H4 (cell line): ENCODE data around the gene PLCH1. TPM values are rescaled to one million over a fixed set of nuclear protein-coding genes. Genes with fewer than 3 reads are reported as not detected.

ENCODE experiments used
- DNase-seq: peaks from one replicate; pipeline ENCODE4 v3.0.0-alpha.2; 2015; ENCODE audit warnings: low spot score
- total RNA-seq: library from RNA; depleted of rRNA; stranded (reverse); fragments of >200 nt; shearing (Covaris generic); gene quantifications from 2 replicates; pipeline ENCODE4 v1.2.3, GENCODE V29; 2014

Gene PLCH1
- total RNA-seq, 1 experiment from 2014 or later, result 1.1 TPM

DNA sequence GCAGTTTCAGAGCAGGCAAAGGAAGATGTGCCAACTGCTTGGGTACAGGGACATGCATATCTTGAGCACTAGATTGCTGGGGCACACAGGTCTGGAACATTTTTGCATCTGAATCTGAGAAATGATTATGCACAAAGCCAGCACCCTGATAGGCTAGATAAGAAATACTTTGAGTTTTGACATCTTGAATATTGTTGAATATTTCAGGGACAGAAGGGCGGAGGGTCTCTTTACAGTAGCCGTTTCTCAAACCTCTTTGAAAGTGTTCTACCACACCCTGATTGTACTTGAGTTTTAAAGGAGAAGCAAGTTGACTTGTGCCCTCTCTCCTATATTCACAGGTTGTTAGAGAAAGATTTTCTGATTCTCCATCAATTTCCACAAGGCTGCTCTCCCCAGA lies 263.3 kb downstream of the PLCH1 start:
- DNase-seq, result no peak

- no peak for DNase-seq
These were observed 263.8 kb downstream of the PLCH1 start for GRCh38 chr3:155481089-155481488.

DNA sequence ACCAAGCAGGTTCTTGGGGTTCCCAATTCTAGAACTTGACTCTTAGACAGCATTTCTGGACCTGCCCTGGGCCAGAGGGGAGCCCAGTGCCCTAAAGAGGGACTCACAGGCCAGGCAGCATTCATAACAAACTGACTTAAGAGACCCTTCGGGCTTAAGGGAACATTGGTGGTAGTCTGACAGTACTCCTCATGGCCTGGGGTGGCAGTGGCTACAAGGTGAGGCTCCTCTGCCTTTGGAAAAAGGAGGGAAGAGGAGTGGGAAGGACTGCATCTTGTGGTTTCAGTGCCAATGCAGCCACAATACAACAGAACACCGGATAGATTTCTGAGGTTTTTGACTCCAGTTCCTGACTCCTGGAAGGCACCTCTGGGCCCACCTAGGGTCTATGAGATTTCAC lies 279.2 kb downstream of the PLCH1 start:
- DNase-seq, result no peak

DNA sequence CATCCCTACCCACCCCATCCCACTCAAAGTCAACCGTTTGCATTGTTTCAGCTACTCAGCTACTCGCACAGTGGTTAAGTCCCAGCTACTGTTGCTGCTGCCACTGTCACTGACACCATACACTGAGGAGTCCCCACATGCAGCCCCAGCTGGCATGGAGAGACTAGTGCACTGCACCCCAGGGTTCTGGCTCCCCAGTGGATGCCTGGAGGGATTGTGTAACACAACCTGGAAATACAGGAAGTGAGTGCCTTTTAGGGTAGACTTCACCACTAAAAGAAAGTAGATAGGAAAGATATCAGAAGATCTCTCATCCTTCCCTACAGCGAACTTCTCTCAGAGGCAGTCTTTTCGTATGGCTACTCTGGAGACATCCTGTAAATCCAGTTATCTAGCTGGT lies 282.2 kb downstream of the PLCH1 start:
- no peak for DNase-seq

DNA sequence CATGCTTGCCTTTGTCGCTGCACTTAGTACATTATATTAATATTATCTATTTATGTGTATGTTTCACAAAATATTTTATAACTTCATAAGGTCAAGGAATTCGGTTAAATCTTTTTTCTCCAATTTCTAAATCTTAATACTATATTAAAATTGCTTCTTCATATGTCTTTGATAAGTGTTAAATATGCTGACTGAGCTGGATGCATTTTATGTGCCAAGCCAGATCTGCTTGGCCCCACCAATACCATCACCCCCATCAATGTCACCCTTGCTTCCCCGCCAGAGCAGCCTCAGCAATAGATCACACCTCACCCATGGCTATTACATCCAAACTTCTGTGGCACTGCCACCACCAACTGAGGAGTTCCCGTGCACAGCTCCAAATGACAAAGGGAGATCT lies 287.3 kb downstream of the PLCH1 start:
- no peak for DNase-seq

DNA sequence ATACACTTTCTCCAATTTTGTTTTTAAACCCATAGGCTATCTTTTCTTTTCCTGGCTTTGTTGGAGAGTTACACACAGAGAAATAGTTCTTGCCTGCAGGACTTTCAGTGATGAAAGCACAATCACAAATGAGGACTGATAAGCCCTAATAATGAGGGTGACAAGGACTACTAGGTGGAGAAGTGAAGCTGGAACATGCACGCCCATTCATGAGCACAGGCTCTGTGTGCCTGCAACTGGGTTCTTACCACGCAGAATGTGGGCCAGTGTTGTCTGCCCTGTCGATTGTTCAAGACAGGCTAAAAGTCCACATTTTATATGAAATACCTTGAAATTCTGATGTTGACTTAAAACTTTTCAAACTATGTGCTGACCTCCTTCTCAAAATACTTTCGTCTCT lies 289.1 kb downstream of the PLCH1 start:
- no peak for DNase-seq

GRCh38 chr3:155453512-155453911 lies 291.4 kb downstream of the PLCH1 start:
- no peak for DNase-seq

GRCh38 chr3:155449613-155450267 lies 295.1 kb downstream of the PLCH1 start:
- no peak for DNase-seq

- DNase-seq, result no peak
These were observed 296.3 kb downstream of the PLCH1 start for GRCh38 chr3:155448531-155448930.

GRCh38 chr3:155446366-155446765 lies 298.5 kb downstream of the PLCH1 start:
- no peak for DNase-seq

DNA sequence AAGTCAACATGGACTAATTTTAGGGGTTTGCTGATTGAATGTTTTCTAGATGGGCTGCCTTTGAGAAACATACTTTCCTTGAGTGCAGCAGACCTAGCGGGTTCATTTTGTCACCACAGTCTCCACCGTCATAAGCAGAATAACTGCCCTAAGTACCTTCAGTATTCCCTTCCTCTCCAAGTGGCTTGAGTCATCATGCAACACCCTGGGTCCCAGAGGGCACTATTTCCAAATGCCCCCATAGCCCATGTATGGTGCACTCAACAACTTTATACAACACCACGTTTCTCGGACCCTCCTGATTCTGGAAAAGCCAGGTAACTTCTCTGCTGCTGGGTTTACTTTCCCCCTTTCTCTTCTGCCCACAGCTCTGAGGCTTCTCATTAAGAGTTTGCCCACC lies 300.1 kb downstream of the PLCH1 start:
- DNase-seq, result no peak

GRCh38 chr3:155443815-155444214 lies 301.1 kb downstream of the PLCH1 start:
- DNase-seq, result no peak

GRCh38 chr3:155442072-155442471 lies 302.8 kb downstream of the PLCH1 start:
- no peak for DNase-seq

DNA sequence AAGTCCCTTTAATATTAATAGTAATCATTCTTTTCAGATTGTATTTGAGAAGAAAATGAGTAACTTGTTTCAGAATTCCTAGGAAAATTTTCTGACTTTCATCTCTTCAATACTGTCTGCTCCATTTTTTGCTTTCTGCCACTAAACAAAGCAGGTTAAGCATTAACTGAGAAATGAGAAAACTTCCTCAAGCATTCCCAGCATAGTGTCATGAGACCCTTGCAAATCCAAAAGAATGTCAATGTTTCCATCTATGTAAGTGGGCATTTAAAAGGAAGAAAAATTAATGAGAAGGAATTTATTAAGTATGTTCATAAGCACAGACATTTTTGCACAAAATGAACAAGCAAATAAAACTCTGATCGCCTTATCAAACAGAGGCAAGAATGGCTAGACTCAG lies 303.4 kb downstream of the PLCH1 start:
- DNase-seq, result no peak

DNA sequence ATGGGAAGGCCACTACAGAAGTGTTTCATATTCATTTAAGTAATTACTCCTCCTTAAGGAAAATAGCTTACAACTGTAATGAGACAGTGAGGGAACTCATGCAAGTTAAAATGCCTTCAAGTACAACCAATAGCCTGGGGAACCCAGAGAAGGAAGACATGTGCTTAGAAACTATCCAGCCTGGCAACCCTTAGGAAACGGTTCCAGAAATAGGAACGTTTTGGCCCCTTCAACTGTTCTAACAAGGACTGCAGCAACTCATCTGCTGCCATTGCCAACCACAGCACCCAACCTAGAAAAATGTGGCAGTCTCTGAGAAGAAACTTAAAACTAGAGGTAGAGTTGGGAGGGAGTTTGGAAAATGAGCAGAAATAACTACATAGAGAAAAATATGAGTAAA lies 303.8 kb downstream of the PLCH1 start:
- no peak for DNase-seq

DNA sequence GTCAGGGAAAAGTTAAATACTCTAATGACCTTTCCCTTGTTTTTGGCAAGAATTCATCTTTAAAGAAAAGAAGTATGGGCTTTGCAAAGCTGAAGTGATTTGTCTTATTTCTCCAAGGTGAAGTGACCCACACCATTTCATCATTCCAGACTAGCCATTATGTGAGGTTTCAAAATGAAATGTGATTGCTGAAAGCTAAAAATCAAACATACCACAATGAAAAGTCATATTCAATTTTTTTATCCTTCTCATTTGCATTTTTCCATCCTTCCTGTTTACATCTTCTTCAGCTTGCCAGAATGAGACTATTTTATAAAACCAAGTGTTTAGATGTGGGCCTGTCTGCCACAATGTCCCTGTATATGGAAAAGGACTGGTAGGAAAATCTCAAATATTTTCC lies 309.1 kb downstream of the PLCH1 start:
- DNase-seq, result no peak

- DNase-seq, result no peak
These were observed 312.9 kb downstream of the PLCH1 start for GRCh38 chr3:155431856-155432570.

GRCh38 chr3:155428563-155428962 lies 316.3 kb downstream of the PLCH1 start:
- DNase-seq, result no peak

- DNase-seq, result no peak
These were observed 318.2 kb downstream of the PLCH1 start for GRCh38 chr3:155426524-155427230.

DNA sequence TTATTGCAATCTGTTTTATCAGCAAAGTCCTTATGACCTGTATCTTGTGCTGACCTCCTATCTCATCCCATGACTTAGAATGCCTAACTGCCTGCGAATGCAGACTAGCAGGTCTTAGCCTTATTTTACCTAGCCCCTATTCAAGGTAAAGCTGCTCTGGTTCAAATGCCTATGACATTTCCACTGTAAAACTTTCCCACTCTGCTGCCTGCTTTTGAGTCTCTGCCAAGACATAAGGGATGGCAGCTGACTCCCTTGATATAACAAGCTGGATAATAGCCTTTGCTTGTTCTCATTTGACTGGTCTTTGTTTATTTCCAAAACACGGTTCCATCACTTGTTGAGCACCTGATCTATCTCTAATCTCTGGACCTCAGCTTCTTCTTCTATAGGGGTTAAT lies 319.5 kb downstream of the PLCH1 start:
- no peak for DNase-seq

DNA sequence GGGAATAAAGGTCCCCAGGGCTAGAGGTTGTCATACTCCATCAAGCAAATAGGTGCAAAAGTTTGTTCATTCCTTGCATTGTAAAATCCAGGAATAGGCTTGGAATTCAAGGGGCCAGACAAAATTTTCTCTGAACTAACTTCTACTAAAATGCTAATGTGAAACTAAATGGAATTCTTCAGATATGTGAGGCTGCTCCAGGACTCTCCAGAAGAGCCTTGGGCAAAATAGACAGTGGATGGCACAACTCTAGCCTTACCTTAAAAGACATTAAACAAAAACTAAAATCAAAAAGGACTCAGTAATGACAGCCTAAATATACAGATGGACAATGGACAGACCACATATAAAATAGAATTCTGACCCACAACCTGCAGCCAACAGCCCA lies 320.6 kb downstream of the PLCH1 start:
- DNase-seq, result no peak

DNA sequence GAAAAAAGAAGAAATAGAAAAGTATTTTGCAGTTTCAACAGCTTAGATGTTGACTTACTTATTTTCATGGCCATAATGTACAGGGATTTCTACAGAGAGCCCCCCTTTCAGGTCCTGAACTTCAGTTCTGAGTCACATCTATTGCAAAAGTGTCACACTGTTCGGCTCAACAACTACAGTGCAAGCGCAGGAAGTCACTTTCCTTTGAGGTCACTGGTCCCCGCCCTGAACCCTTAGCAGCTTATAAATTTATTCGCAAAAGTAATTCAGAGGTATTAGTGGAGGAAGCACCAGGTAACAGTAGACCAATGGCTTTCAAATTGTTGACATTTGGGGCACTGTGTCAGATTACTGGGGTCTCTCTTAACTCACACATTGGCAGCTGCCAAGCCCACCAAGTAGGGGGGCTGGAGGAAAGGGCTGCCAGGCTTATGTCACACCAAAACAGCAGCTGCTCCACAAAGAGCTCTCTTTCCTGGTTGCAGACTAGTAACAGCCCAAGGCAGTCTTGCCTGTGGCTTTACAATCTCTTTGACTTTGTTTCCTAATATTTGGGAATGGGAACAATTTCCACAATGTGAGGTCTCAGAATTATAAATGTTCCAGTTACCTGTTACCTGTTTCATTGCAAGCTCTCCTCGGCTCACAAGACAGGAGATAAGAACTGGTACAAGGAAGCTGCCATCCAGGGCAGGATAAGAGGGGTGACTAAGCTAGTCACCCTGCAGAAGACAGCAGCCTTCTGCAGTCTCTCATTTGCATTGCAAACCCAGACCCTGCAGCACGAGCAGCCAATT lies 321.1 kb downstream of the PLCH1 start:
- DNase-seq, result no peak
